ENCODE data around the gene SIGLEC6.
"Not testable (repeated sequence)": the region's sequence is repeated elsewhere in the genome, so short reads cannot be mapped to it uniquely, and the experiment has no call there.

Gene SIGLEC6

DNA sequence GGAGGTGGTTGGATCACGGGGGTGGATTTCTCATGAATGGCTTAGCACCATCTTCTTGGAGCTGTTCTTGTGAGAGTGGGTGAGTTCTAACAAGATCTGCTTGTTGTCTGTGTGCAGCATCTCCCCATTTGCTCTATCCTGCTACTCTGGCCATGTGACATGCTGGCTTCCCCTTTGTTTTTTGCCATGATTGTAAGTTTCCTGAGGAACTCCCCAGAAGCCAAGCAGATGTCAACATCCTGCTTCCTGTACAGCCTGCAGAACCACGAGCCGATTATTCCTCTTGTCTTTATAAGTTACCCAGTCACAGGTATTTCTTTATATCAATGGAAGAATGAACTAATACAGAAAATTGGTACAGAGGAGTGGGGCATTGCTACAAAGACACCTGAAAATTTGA, 27.6 kb downstream of the SIGLEC6 start:
- H3K4me3 ChIP-seq (ENCODE audit: low read length) = no peak overlapping the region
- DNase-seq (ENCODE audit: low read depth) = no peak
- TF ChIP-seq, protein P1, sequence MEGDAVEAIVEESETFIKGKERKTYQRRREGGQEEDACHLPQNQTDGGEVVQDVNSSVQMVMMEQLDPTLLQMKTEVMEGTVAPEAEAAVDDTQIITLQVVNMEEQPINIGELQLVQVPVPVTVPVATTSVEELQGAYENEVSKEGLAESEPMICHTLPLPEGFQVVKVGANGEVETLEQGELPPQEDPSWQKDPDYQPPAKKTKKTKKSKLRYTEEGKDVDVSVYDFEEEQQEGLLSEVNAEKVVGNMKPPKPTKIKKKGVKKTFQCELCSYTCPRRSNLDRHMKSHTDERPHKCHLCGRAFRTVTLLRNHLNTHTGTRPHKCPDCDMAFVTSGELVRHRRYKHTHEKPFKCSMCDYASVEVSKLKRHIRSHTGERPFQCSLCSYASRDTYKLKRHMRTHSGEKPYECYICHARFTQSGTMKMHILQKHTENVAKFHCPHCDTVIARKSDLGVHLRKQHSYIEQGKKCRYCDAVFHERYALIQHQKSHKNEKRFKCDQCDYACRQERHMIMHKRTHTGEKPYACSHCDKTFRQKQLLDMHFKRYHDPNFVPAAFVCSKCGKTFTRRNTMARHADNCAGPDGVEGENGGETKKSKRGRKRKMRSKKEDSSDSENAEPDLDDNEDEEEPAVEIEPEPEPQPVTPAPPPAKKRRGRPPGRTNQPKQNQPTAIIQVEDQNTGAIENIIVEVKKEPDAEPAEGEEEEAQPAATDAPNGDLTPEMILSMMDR (IDR thresholded peaks at IDR 0.05; ENCODE audit: insufficient read depth, low read depth, low read length, missing control alignments) = no peak

DNA sequence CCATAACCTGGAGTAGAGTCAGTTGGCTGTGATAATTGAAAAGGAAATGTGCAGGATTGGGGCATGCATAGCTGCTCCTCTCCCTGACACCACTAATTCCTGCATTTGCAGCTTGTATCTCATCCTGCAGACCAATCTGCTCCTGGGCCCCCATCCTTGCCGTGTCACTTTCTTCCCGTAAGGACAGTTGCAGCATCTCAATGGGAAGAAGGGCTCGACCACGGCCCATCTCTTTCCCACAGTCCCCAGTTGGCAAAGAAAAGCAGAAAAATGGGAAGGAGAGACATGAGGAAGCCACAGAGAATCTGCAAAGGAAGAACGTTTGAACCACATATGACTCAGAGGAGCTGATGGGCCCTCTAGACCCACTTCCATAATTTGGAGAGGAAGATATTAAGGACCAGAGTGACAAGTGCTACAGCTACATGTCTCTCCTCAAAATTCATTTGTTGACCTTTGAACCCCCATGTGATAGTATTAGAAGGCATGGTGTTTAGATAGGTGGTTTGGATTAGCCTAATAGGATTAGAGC, 28.1 kb downstream of the SIGLEC6 start:
- no peak for DNase-seq (ENCODE audit: low read depth)
- TF ChIP-seq, protein P1 (IDR thresholded peaks at IDR 0.05; ENCODE audit: insufficient read depth, low read depth, low read length, missing control alignments) = no peak
- H3K4me3 ChIP-seq (ENCODE audit: low read length) = no peak overlapping the region

DNA sequence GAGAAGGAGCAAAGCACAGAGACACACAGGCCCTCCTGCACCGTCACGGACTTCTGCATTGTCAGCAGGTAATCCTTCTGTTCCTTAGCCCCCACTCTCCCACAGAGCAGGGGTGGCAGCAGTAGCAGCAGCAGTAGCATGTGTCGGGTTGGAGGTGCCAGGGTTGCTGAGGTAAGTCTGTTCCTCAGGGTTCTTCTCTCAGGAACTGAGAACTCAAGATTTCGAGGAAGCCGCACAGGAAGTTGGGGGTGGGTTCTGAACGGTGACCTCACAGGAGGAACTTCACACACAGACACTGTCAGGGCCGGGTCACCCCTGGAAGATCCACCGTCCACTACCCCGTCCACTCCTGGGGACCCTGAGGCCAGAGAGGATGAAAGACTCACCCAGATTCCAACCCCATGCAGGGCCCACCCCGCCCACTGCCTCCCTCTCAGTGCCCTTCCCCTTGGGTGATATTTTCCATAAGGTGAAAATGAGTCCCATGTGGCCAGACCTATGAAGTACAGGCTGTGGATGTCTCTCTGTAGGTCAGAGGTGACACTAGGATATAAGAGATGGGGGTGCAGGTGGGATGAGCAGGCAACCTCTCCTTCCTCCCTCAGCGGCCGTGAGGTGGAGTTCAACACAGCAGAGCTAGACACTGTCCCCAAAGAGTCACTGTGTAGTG, 29.7 kb downstream of the SIGLEC6 start, which contains the start of gene SIGLEC12:
Gene SIGLEC12 (minus strand): TSS at position 207 of the 670 bp plus-strand sequence. CDS start 67 bp downstream, at position 140.
- no peak for DNase-seq (ENCODE audit: low read depth)
- H3K4me3 ChIP-seq (ENCODE audit: low read length) = no peak within 1 kb of the TSS
- TF ChIP-seq, protein P1 (IDR thresholded peaks at IDR 0.05; ENCODE audit: insufficient read depth, low read depth, low read length, missing control alignments) = no peak

DNA sequence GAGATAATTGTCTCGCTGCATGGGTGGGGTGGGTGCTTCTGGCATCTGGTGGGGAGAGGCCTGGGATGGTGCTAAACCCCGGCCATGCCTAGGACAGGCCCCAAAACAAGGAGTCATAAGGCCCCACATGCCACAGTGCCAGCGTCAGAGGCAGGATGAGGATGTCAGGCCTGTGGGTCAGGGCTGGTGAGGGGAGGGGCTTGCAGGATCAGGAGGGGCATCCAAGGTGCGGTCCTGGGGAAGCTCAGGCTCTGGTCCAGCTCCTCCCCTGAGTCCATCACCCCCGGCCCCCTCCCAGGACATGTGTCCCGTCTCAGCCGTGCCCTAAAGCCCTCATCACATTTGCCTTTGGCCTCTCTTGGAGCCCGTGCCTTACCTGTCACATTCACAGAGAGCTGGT, 30.5 kb downstream of the SIGLEC6 start:
- not testable (repeated sequence) for DNase-seq (ENCODE audit: low read depth); H3K4me3 ChIP-seq (ENCODE audit: low read length)

DNA sequence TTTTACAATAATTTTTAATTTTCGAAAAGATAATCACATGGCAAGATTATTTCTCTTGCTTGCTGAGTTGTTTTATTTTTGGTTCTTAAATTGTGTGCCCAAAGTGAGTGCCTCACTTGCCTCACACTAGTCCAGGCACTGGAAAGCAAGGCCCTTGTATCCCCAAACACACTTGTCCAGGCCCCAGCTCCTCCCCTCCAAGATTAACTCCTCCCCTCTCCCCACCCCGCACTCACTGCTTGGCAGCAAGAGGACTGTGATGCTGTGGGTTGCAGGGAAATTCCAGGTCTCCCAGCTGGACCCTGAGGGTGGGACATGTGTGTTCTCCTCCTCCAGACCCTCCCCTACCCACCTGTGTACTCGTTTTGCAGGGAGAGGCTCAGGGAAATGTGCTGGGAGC, 33.8 kb downstream of the SIGLEC6 start:
- no peak overlapping the region for H3K4me3 ChIP-seq (ENCODE audit: low read length)
- no peak for DNase-seq (ENCODE audit: low read depth)
- TF ChIP-seq, protein P1 (IDR thresholded peaks at IDR 0.05; ENCODE audit: insufficient read depth, low read depth, low read length, missing control alignments) = no peak

DNA sequence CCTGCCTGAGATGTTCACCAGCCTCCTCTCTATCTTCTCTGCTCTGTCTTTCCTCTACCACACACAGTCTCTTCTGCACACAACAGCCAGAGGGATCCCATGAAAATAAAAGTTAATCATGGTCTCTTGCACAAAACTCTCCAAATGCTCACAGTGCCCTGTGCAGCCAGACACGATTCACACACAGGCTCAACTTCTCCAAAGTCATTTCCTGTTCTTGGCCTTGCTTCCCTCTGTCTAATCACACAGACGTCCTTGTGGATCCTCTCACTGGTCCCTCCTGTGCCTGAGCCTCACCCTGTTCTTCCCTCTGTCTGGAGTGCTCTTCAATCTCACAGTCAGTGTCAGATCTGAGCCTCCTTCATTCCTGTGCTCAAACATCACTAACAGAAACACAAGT, 37.7 kb downstream of the SIGLEC6 start:
- no peak for DNase-seq (ENCODE audit: low read depth)
- TF ChIP-seq, protein P1 (IDR thresholded peaks at IDR 0.05; ENCODE audit: insufficient read depth, low read depth, low read length, missing control alignments) = no peak
- H3K4me3 ChIP-seq (ENCODE audit: low read length) = no peak overlapping the region

DNA sequence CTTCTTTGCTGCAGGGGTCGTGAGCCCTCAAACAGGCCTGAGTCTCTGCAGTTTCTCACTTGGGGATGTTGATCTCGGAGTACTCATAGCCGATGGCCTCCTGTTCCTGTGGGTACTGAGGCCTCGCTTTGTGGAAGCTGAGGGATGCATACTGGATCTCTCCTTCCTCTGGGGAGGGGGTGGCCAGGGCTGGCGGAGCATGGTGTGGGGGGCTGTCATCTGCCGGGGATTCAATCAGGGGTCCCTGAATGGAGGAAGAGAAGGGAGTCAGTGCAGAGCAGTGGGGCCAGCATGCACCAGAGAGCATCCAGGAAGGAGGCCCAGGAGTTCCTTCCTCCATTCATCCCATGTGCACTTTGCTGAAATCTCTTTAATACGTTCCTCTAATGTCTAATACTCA, 39.9 kb downstream of the SIGLEC6 start:
- no peak overlapping the region for H3K4me3 ChIP-seq (ENCODE audit: low read length)
- DNase-seq (ENCODE audit: low read depth) = no peak
- TF ChIP-seq, protein P1 (IDR thresholded peaks at IDR 0.05; ENCODE audit: insufficient read depth, low read depth, low read length, missing control alignments) = no peak

Data from epithelial cell of esophagus (primary cell).